SK-N-SH treated with all-trans-retinoic acid at 6 μM for 48 hours (cell line): ENCODE data around the gene IKBKG.

ENCODE experiments used
- ATAC-seq: fragments of 200-7000 bp; cut with Tn5 transposase; 3 replicates; pipeline ENCODE4 v1.9.1; 2020; ENCODE audit warnings: mild to moderate bottlenecking, moderate library complexity
- BACH2 ChIP-seq: fragments of 250-450 bp; sonication (Bioruptor Pico); IDR thresholded peaks from 2 replicates; pipeline ENCODE4 v1.9.0; 2021; ENCODE audit warnings: mild to moderate bottlenecking, borderline replicate concordance
- CSDC2 ChIP-seq: fragments of 250-450 bp; sonication (Bioruptor Pico); IDR thresholded peaks from 2 replicates; pipeline ENCODE4 v1.5.0; 2020; ENCODE audit warnings: mild to moderate bottlenecking, moderate library complexity
- ISL1 ChIP-seq: fragments of 250-450 bp; sonication (Bioruptor Pico); IDR thresholded peaks from 2 replicates; pipeline ENCODE4 v2.1.2; 2022; ENCODE audit warnings: mild to moderate bottlenecking, moderate library complexity
- OSR1 ChIP-seq: fragments of 250-450 bp; sonication (Bioruptor Pico); IDR thresholded peaks from 2 replicates; pipeline ENCODE4 v1.8.0; 2022; ENCODE audit warnings: moderate library complexity, mild to moderate bottlenecking, inconsistent platforms
- PPARA ChIP-seq: fragments of 250-450 bp; sonication (Bioruptor Pico); IDR thresholded peaks from 2 replicates; pipeline ENCODE4 v1.5.0; 2020; ENCODE audit warnings: mild to moderate bottlenecking, borderline replicate concordance
- RARB ChIP-seq: fragments of 250-450 bp; sonication (Bioruptor Pico); IDR thresholded peaks from 2 replicates; pipeline ENCODE4 v1.8.0; 2021; ENCODE audit warnings: mild to moderate bottlenecking, moderate library complexity
- SNAI2 ChIP-seq: fragments of 250-450 bp; sonication (Bioruptor Pico); IDR thresholded peaks from 2 replicates; pipeline ENCODE4 v1.5.0; 2020; ENCODE audit warnings: mild to moderate bottlenecking, moderate library complexity
- TCF4 ChIP-seq: fragments of 250-450 bp; sonication (Bioruptor Pico); IDR thresholded peaks from 2 replicates; pipeline ENCODE4 v1.8.0; 2021; ENCODE audit warnings: mild to moderate bottlenecking, moderate library complexity, borderline replicate concordance
- TOX ChIP-seq: fragments of 250-450 bp; sonication (Bioruptor Pico); IDR thresholded peaks from 2 replicates; pipeline ENCODE4 v1.8.0; 2021; ENCODE audit warnings: mild to moderate bottlenecking, moderate library complexity, borderline replicate concordance
- ZC3H10 ChIP-seq: fragments of 250-450 bp; sonication (Bioruptor Pico); IDR thresholded peaks from 2 replicates; pipeline ENCODE4 v1.5.1; 2021; ENCODE audit warnings: mild to moderate bottlenecking, moderate library complexity
- ZFP30 ChIP-seq: fragments of 450-650 bp; formaldehyde crosslinking; IDR thresholded peaks from 2 replicates; pipeline ENCODE4 v1.5.0; 2022; ENCODE audit warnings: mild to moderate bottlenecking, moderate library complexity
- ZNF565 ChIP-seq: fragments of 450-650 bp; formaldehyde crosslinking; conservative IDR thresholded peaks from 2 replicates; pipeline ENCODE4 v1.5.0; 2020; ENCODE audit warnings: low read depth, mild to moderate bottlenecking, moderate library complexity
- ZNF70 ChIP-seq: fragments of 450-650 bp; formaldehyde crosslinking; IDR thresholded peaks from 2 replicates; pipeline ENCODE4 v1.5.0; 2020; ENCODE audit warnings: mild to moderate bottlenecking, moderate library complexity
- ZNF8 ChIP-seq: fragments of 450-650 bp; formaldehyde crosslinking; IDR thresholded peaks from 2 replicates; pipeline ENCODE4 v1.5.0; 2020; ENCODE audit warnings: mild to moderate bottlenecking, moderate library complexity
- TF ChIP-seq, protein P1 (sequence below): fragments of 250-450 bp; sonication (Bioruptor Pico); IDR thresholded peaks from 2 replicates; pipeline ENCODE4 v1.5.1; 2021; ENCODE audit warnings: mild to moderate bottlenecking, moderate library complexity
- TF ChIP-seq, protein P2 (sequence below): fragments of 250-450 bp; sonication (Bioruptor Pico); IDR thresholded peaks from 2 replicates; pipeline ENCODE4 v1.8.0; 2020; ENCODE audit warnings: mild to moderate bottlenecking, moderate library complexity, borderline replicate concordance
- TF ChIP-seq, protein P3 (sequence below): fragments of 250-450 bp; sonication (Bioruptor Pico); IDR thresholded peaks from 2 replicates; pipeline ENCODE4 v1.8.0; 2021; ENCODE audit warnings: low read depth, mild to moderate bottlenecking, moderate library complexity, borderline replicate concordance
- TF ChIP-seq, protein P4 (sequence below): fragments of 250-450 bp; sonication (Bioruptor Pico); IDR thresholded peaks from 2 replicates; pipeline ENCODE4 v1.5.1; 2020; ENCODE audit warnings: low read depth, mild to moderate bottlenecking, moderate library complexity
- TF ChIP-seq, protein P5 (sequence below): fragments of 250-450 bp; sonication (Bioruptor Pico); IDR thresholded peaks from 2 replicates; pipeline ENCODE4 v1.5.0; 2020; ENCODE audit warnings: mild to moderate bottlenecking, moderate library complexity

IKBKG gene

DNA sequence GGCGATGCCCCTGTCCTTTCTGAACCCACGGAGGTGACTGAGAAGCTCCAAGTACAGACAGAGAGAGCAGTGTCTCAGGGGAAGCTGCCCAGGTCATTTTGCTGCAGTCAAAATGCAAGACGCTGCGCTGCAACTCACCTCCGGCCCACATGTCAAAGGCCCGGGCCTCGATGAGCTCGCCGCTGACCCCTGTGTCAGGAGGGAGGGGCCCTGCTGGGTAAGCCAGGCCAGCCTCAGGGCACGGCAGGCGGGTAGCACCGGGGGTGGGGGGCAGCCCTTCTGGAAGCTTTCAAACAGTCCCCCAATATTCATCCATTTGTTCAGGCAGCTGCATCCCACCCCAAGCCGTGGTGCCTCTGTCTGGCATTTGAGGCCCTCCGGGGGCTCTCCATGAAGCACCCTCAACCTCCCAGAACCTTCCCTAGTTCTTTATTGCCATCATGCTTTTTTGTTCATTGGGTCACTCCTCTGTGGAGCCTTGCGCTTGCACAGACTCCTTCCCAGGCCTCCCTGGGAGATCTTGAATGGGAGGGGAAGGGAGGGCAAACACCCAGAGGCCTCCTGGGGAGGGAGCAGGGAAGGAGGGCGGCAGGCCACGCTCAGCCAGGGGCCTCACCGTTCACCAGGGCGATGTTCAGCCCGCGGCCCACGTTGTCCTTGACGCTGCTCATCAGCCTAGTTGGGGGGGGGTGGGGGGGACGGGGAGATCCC is 39.6 kb upstream of the IKBKG start:
- no peak for ATAC-seq

DNA sequence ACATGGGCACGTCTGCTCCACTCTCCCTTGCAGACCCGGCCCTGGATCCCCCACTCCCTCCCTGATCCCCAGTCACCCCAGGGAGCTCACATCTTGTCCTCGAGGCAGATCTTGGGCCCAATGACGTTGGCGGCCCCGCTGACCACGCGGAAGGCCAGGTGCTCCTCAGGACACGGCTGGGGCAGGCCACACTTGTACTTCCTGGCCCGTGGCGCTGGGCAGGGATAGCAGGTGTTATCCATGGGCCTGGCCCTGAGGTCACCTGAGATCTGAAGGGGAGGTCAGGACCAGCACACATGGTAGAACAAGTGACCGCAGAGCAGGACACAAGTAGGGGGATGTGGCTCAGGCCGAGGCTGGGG is 39.1 kb upstream of the IKBKG start:
- no peak for ATAC-seq

More for the DNA sequence above, 39.6 kb upstream of the IKBKG start:
- TF ChIP-seq, protein P1, sequence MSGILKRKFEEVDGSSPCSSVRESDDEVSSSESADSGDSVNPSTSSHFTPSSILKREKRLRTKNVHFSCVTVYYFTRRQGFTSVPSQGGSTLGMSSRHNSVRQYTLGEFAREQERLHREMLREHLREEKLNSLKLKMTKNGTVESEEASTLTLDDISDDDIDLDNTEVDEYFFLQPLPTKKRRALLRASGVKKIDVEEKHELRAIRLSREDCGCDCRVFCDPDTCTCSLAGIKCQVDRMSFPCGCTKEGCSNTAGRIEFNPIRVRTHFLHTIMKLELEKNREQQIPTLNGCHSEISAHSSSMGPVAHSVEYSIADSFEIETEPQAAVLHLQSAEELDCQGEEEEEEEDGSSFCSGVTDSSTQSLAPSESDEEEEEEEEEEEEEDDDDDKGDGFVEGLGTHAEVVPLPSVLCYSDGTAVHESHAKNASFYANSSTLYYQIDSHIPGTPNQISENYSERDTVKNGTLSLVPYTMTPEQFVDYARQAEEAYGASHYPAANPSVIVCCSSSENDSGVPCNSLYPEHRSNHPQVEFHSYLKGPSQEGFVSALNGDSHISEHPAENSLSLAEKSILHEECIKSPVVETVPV (CRISPR knock-in tag): no peak
- TF ChIP-seq, protein P2, sequence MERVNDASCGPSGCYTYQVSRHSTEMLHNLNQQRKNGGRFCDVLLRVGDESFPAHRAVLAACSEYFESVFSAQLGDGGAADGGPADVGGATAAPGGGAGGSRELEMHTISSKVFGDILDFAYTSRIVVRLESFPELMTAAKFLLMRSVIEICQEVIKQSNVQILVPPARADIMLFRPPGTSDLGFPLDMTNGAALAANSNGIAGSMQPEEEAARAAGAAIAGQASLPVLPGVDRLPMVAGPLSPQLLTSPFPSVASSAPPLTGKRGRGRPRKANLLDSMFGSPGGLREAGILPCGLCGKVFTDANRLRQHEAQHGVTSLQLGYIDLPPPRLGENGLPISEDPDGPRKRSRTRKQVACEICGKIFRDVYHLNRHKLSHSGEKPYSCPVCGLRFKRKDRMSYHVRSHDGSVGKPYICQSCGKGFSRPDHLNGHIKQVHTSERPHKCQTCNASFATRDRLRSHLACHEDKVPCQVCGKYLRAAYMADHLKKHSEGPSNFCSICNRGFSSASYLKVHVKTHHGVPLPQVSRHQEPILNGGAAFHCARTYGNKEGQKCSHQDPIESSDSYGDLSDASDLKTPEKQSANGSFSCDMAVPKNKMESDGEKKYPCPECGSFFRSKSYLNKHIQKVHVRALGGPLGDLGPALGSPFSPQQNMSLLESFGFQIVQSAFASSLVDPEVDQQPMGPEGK: no peak
- TF ChIP-seq ZNF565 (CRISPR knock-in tag) (no peak), ZNF70 (CRISPR knock-in tag) (no peak), TOX (CRISPR knock-in tag) (no peak), ZC3H10 (CRISPR knock-in tag) (no peak), OSR1 (CRISPR knock-in tag) (no peak), PPARA (no peak), RARB (CRISPR knock-in tag) (no peak), ISL1 (CRISPR knock-in tag) (no peak), TCF4 (CRISPR knock-in tag) (no peak), ZFP30 (CRISPR knock-in tag) (no peak), BACH2 (CRISPR knock-in tag) (no peak), SNAI2 (CRISPR knock-in tag) (no peak), ZNF8 (no peak)
- TF ChIP-seq, protein P3, sequence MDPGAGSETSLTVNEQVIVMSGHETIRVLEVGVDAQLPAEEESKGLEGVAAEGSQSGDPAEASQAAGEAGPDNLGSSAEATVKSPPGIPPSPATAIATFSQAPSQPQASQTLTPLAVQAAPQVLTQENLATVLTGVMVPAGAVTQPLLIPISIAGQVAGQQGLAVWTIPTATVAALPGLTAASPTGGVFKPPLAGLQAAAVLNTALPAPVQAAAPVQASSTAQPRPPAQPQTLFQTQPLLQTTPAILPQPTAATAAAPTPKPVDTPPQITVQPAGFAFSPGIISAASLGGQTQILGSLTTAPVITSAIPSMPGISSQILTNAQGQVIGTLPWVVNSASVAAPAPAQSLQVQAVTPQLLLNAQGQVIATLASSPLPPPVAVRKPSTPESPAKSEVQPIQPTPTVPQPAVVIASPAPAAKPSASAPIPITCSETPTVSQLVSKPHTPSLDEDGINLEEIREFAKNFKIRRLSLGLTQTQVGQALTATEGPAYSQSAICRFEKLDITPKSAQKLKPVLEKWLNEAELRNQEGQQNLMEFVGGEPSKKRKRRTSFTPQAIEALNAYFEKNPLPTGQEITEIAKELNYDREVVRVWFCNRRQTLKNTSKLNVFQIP (CRISPR knock-in tag): no peak
- TF ChIP-seq, protein P4, sequence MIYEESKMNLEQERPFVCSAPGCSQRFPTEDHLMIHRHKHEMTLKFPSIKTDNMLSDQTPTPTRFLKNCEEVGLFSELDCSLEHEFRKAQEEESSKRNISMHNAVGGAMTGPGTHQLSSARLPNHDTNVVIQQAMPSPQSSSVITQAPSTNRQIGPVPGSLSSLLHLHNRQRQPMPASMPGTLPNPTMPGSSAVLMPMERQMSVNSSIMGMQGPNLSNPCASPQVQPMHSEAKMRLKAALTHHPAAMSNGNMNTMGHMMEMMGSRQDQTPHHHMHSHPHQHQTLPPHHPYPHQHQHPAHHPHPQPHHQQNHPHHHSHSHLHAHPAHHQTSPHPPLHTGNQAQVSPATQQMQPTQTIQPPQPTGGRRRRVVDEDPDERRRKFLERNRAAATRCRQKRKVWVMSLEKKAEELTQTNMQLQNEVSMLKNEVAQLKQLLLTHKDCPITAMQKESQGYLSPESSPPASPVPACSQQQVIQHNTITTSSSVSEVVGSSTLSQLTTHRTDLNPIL: no peak

More for the DNA sequence above, 39.1 kb upstream of the IKBKG start:
- TF ChIP-seq ZNF70 (CRISPR knock-in tag): no peak
- TF ChIP-seq, protein P4: no peak
- no peak for TF ChIP-seq ZFP30 (CRISPR knock-in tag)
- TF ChIP-seq BACH2 (CRISPR knock-in tag): no peak
- TF ChIP-seq ZC3H10 (CRISPR knock-in tag): no peak
- TF ChIP-seq ZNF565 (CRISPR knock-in tag): no peak
- TF ChIP-seq RARB (CRISPR knock-in tag): no peak
- TF ChIP-seq CSDC2 (CRISPR knock-in tag): no peak
- TF ChIP-seq, protein P5, sequence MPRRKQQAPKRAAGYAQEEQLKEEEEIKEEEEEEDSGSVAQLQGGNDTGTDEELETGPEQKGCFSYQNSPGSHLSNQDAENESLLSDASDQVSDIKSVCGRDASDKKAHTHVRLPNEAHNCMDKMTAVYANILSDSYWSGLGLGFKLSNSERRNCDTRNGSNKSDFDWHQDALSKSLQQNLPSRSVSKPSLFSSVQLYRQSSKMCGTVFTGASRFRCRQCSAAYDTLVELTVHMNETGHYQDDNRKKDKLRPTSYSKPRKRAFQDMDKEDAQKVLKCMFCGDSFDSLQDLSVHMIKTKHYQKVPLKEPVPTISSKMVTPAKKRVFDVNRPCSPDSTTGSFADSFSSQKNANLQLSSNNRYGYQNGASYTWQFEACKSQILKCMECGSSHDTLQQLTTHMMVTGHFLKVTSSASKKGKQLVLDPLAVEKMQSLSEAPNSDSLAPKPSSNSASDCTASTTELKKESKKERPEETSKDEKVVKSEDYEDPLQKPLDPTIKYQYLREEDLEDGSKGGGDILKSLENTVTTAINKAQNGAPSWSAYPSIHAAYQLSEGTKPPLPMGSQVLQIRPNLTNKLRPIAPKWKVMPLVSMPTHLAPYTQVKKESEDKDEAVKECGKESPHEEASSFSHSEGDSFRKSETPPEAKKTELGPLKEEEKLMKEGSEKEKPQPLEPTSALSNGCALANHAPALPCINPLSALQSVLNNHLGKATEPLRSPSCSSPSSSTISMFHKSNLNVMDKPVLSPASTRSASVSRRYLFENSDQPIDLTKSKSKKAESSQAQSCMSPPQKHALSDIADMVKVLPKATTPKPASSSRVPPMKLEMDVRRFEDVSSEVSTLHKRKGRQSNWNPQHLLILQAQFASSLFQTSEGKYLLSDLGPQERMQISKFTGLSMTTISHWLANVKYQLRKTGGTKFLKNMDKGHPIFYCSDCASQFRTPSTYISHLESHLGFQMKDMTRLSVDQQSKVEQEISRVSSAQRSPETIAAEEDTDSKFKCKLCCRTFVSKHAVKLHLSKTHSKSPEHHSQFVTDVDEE: no peak
